AG04449 (cell line): ENCODE results near the gene NDST4.

Source experiments
- CTCF ChIA-PET: fragments of 350-600 bp; formaldehyde crosslinking; extraction: SDS; loops from one replicate; lab custom pipeline; 2021; ENCODE audit warnings: antibody characterized with exemption; lab: Yijun Ruan, JAX
- POLR2A ChIA-PET: fragments of 400-600, 350-600 bp; formaldehyde crosslinking; extraction: SDS; loops from one replicate; lab custom pipeline; 2020; ENCODE audit warnings: antibody characterized with exemption, inconsistent platforms; lab: Yijun Ruan, JAX
- DNase-seq: peaks from one replicate; pipeline ENCODE4 v3.0.0-alpha.2; 2010; ENCODE audit warnings: low read depth, low spot score
- H3K4me3 ChIP-seq: 2 replicates; pipeline ENCODE4 v1.5.1; 2011; ENCODE audit warnings: low read depth, mild to moderate bottlenecking, control low read depth, low read length
- CTCF ChIP-seq: IDR thresholded peaks from one replicate; pipeline ENCODE4 v1.5.1; 2011; ENCODE audit warnings: mild to moderate bottlenecking, moderate library complexity, low read length, control low read depth, inconsistent platforms; ENCODE audit not compliant: insufficient read depth; ENCODE audit errors: missing control alignments

NDST4 gene

DNA sequence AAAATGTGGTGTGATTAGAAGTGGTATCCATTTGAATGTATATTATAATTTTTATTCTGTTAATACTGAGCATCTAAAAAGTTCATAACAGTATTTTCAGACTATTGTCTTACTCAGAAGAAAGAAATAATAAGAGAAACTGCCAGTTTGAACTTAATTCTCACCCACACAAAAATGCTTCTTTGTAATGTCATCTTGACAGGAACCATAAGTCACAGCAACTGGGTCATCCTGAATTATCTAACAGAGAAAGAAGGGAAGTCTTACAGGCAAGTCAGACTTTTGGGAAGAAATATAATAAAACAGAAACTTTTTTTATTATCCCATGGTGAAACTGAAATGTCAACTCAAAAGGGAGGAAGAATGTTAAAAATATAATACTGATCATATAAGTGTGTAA lies 83.1 kb downstream of the NDST4 start:
- POLR2A ChIA-PET: no interaction called here
- CTCF ChIA-PET: no interaction called here
- no peak for TF ChIP-seq CTCF
- DNase-seq: no peak
- H3K4me3 ChIP-seq: no peak overlapping the region

DNA sequence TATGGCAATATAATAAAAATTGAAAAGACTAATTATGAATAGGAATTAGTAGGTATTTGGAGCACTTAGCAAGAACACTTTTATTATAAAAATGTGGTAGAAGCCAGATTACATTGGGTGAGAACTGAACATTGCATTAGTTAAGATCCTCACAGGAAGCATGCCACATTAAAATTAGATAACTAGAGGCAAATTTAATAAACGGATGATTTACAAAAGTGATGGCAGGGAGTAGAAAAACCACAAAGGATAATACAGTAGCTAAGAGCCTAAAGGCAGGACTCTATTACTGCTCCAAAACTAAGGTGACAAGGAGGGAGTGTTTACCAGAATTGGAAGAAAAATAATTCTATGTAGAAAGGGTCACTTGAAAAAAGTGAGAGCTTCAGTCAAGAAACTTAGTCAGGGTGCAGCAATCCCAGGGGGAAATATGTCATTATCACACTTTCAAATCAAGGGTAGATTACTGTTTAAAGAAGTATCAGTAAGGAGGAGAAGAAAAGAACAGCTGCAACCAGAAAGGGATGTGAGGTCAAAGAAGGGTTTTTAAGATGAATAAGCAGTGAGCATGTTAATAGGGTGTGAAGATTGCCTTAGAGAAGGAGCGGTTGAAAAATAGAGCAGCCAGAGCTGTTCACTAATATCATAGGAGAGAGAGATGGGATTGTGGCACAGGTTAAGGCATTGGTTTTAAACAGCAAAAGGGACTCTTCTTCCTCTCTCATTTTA lies 84.6 kb downstream of the NDST4 start:
- POLR2A ChIA-PET: no interaction called here
- no peak for DNase-seq
- no peak for TF ChIP-seq CTCF
- CTCF ChIA-PET: no interaction called here
- H3K4me3 ChIP-seq: no peak overlapping the region

DNA sequence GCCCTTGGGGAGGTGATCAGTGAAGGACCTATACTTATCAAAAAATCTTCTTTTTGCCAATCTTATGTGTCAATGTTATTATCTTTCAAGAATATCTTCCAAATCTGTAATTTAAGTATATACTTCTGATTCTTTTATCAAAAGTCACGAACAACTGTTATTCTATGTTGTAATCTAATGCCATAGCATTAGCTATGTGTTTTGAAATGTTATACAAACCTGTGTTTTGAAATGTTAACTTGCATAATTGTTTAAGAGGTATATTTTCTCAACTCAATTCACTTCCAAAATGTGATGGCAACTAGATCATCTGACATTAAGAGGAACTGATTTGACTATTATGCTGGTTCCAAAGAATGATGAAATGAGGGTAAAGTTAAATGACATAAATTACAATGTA lies 113.5 kb downstream of the NDST4 start:
- ChIA-PET CTCF (no interaction called here), POLR2A (no interaction called here)
- no peak overlapping the region for H3K4me3 ChIP-seq
- no peak for TF ChIP-seq CTCF
- no peak for DNase-seq

DNA sequence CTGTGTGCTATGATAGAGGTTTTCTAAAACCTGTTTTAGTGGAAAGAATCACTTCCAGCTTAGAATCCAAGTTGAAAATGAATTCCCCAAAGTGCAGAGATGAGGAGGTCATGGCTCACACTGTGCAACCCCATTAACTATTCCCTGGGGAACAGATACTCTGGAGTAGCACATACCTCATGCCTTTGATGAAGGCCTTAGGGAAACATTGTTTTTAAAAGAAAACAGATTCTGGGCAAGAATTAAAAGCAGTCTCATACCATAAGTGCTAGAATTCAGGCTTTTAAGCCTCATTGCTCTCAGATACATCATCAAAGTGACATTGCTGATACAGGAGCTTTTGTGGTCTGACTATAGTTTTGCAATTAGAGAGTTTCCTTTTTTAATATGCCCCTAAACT lies 115.1 kb downstream of the NDST4 start:
- CTCF ChIA-PET: no interaction called here
- POLR2A ChIA-PET: no interaction called here
- DNase-seq: no peak
- no peak for TF ChIP-seq CTCF
- no peak overlapping the region for H3K4me3 ChIP-seq

DNA sequence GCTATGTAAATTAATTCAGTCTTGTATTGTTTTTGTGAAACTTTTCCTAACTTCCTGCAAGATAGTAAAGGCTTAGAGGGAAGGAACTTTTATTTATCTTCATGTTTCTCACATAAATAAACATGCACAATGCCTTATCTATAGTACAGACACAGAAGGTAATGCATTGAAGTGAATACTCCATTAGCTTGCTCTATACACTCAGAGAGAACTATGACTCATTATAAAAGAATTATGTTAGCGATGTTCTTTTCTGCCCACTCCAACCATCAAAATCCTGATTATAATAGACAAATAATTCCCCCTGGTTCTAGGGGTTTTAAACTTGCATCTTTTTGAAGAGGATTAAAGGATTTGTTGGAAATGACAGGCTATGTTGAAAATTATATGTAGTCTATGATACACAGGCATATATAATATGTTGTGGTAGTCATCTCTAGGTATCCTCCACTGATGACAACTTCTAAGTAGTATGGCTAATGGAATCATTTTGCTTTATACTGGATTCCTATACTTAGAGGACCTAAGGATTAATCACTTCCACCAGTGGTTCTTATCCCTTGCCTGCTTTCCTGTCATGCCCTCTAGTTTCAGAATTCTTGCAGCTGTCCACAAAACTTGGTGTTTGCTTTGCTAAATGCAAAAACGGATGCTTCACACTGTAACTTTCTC lies 115.7 kb downstream of the NDST4 start:
- TF ChIP-seq CTCF: no peak
- no peak for DNase-seq
- no peak overlapping the region for H3K4me3 ChIP-seq
- ChIA-PET POLR2A (no interaction called here), CTCF (interaction anchor here (0.9 kb wide), 1 partner anchor 35 kb away, joined by 3 read pairs; no protein-coding TSS in a partner anchor)

- POLR2A ChIA-PET: no interaction called here
- no peak overlapping the region for H3K4me3 ChIP-seq
- CTCF ChIA-PET: no interaction called here
- DNase-seq: no peak
- TF ChIP-seq CTCF: no peak
Measured at GRCh38 chr4:114986133-114986532, 127.3 kb downstream of the NDST4 start.
